CD4-positive, alpha-beta T cell treated with Interleukin-15 for 1 hour (primary cell): ENCODE measurements around the gene ZNF584.
"Not testable (repeated sequence)": the region's sequence is repeated elsewhere in the genome, so short reads cannot be mapped to it uniquely, and the experiment has no call there.

Experiments used
- DNase-seq: peaks from one replicate; pipeline ENCODE4 v3.0.0-alpha.2; 2020

Gene ZNF584

GRCh38 chr19:58407658-58408151 is 744 bp upstream of the ZNF584 start:
- no peak for DNase-seq

- no peak for DNase-seq
These were observed 751 bp downstream of the ZNF584 start for GRCh38 chr19:58409010-58409790.

GRCh38 chr19:58416604-58417003 is 8.2 kb downstream of the ZNF584 start:
- DNase-seq: no peak

- DNase-seq: no peak
These were observed 8.6 kb downstream of the ZNF584 start for GRCh38 chr19:58417071-58417470.

- no peak for DNase-seq
These were observed 20.2 kb downstream of the ZNF584 start for GRCh38 chr19:58428617-58429016.

GRCh38 chr19:58429745-58430144 is 21.3 kb downstream of the ZNF584 start:
- DNase-seq: no peak

GRCh38 chr19:58434217-58434616 is 25.8 kb downstream of the ZNF584 start:
- no peak for DNase-seq

GRCh38 chr19:58439576-58440554 is 31.4 kb downstream of the ZNF584 start, which contains the start of gene ZNF132:
ZNF132 (minus strand) TSS chr19:58440153; CDS start chr19:58439821, 332 bp downstream.
- peak; percentile 99 for DNase-seq

- no peak for DNase-seq
These were observed 32.1 kb downstream of the ZNF584 start for GRCh38 chr19:58440556-58440955.

GRCh38 chr19:58442986-58443385 is 34.5 kb downstream of the ZNF584 start:
- not testable (repeated sequence) for DNase-seq

- not testable (repeated sequence) for DNase-seq
These were observed 40.4 kb downstream of the ZNF584 start for GRCh38 chr19:58448860-58449259.

- not testable (repeated sequence) for DNase-seq
These were observed 41.5 kb downstream of the ZNF584 start for GRCh38 chr19:58449980-58450379.

- DNase-seq: no peak
These were observed 42.5 kb downstream of the ZNF584 start for GRCh38 chr19:58450856-58451357.

- peak; percentile 97 for DNase-seq
These were observed 43.1 kb downstream of the ZNF584 start, which contains the start of gene ZNF324B for GRCh38 chr19:58451358-58452101. ZNF324B (plus strand) TSS chr19:58451622; CDS start chr19:58453702, 2,080 bp downstream.

GRCh38 chr19:58453743-58454142 is 45.3 kb downstream of the ZNF584 start:
- DNase-seq: no peak

GRCh38 chr19:58455306-58455705 is 46.9 kb downstream of the ZNF584 start:
- DNase-seq: no peak

GRCh38 chr19:58456111-58456510 is 47.7 kb downstream of the ZNF584 start:
- no peak for DNase-seq

- no peak for DNase-seq
These were observed 51.6 kb downstream of the ZNF584 start for GRCh38 chr19:58460039-58460438.

- no peak for DNase-seq
These were observed 57.8 kb downstream of the ZNF584 start for GRCh38 chr19:58466089-58466759.

GRCh38 chr19:58466760-58467589 is 58.5 kb downstream of the ZNF584 start, which contains the start of gene ZNF324:
ZNF324 (plus strand) TSS chr19:58467080; CDS start chr19:58469186, 2,106 bp downstream.
- DNase-seq: peak; percentile 96
